ENCODE results near the gene ZNF382. TPM values are rescaled to one million over a fixed set of nuclear protein-coding genes. Genes with fewer than 3 reads are reported as not detected.

Gene ZNF382
- total RNA-seq = 74.7 TPM

GRCh38 chr19:36605101-36605876 is at the start of gene ZNF382:
Gene ZNF382 (plus strand): TSS chr19:36605313. CDS start chr19:36609915, 4,602 bp downstream.

GRCh38 chr19:36573020-36573894 is 31.9 kb upstream of the ZNF382 start, which contains the start of gene ZNF529:
Gene ZNF529 (minus strand): TSS chr19:36573292. CDS start chr19:36572346, 946 bp downstream.

Other genes with a start within 250 kb of the ZNF382 start
- gene ZFP14, start 226.1 kb upstream of the ZNF382 start, total RNA-seq = 33.5 TPM
- gene ZFP82, start 186.7 kb upstream of the ZNF382 start, total RNA-seq = 32.9 TPM
- gene ZNF566, start 115.8 kb upstream of the ZNF382 start, total RNA-seq = 43.4 TPM
- gene ZNF260, start 77.0 kb upstream of the ZNF382 start, total RNA-seq = 49.8 TPM
- 48.1 TPM for gene ZNF529, start 32.0 kb upstream of the ZNF382 start, total RNA-seq
- gene ZNF461, start 61.5 kb downstream of the ZNF382 start, total RNA-seq = 37.4 TPM
- 20.6 TPM for gene ZNF567, start 82.3 kb downstream of the ZNF382 start, total RNA-seq
- gene ZNF850, start 167.5 kb downstream of the ZNF382 start, total RNA-seq = 13.0 TPM
- gene ZNF790, start 233.1 kb downstream of the ZNF382 start, total RNA-seq = 20.8 TPM
- 34.3 TPM for gene ZNF345, start 245.6 kb downstream of the ZNF382 start, total RNA-seq